Activated CD8-positive, alpha-beta memory T cell treated with anti-CD3 and anti-CD28 coated beads, Interleukin-2, amount 50 U/mL, for 24 hours (primary cell): ENCODE measurements around the gene PHOX2A.

ENCODE experiments used
- DNase-seq: peaks from one replicate; pipeline ENCODE4 v3.0.0-alpha.2; 2020; ENCODE audit errors: extremely low read depth

The PHOX2A gene

DNA sequence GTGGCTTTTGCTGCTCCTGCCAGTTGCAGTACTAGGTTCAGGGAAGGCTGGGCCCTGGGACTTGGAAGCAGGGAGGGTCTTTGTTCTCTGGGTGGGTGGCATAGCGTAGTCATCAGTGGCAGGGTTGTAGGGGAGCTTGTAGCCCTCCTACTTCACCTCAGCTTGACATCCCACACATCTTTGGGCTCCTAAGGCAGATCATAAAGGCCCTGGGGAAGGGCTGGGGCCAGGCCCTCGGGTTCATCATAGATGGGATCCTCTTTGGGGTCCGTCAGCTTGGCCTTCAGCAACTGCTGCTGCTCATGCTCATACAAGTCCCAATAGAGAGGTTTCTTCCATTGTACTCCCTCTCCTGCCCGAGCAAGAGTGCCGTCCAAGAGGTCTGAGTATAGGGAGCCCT, 6.0 kb upstream of the PHOX2A start:
- DNase-seq: no peak

DNA sequence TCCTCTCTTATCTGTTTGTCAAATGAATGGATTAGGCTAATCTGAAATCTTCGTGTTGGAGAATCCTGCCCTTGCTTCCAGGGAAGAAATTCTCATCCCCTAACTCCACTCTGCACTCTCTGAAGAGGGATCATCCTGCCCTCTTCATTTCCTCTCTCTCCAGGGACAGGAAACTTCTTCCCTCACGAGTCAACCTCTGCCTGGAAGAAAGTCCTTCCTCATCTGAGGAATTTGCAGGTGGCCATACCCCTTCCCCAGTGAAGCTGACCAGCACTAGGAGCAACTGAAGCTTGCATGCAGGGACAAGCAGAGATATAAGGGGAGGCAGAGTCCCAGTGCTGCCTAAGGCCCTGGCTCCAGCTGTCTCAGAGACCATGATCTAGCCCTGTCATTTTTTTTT, 3.6 kb upstream of the PHOX2A start:
- DNase-seq: no peak

DNA sequence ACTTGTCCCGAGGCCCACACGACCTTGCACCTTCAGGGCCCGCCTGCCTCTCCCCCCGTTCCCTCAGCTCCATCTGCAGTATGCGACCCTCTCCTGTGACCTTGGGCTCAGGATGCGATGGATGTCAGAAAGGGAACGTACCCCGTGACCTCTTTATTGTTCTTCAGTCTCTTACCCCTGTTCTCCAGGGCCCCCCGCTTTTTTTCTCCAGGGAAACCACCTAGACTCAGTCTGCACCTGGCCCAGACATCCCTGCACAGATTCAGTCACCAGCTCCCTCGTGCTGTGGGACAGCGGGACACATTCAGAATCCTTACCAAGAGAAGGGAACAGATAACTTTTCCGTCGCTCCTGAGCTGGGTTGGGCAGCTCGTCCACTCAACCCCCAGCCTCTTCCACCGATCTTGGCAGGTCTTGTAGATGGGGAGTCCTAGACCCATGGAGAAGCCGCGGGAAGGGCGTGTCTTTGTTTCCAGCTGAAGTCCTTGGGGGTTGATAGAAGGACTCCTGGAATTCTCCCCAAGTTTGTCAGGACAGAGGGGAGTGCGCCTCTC, 1.4 kb upstream of the PHOX2A start:
- DNase-seq: no peak

DNA sequence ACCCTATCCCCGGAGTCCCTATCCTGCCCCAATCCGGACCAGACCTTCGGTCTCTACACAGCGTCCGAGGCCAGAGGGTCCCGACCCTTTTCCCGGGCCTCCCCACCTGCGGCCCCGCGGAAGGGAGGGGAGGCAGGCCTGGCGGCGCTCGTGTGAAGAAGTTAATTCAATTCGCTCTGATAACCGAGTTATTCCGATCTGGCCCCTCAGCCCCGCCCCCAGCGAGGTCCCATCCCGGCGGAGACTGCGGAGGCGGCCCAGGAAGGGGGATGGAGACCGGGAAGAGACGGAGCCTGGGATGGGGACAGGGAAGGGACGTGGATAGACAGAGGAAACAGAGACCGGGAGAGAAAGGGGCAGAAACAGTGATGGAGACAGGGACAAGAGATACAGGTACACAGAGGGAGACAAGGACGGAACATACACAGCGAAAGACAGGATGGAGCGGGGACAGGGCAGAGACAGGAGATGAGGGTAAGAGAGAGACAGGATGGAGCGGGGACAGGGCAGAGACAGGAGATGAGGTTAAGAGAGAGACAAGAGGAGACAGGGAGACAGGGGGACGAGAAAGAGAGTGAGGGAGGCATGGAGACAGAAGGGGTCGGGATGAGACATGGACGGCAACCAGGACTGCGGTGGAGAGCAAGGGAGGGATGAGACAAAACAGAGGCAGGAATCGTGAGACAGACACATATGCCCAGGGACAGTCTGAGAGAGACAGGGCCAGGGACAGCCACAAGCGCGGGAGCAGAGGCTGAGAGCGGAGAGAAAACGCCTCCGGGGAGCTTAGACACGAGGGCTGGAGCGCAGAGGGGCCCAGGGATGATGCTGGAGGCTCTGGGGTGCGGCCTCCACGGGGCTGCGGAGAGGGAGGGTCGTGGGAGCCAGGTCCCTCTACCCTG, 636 bp upstream of the PHOX2A start:
- no peak for DNase-seq

DNA sequence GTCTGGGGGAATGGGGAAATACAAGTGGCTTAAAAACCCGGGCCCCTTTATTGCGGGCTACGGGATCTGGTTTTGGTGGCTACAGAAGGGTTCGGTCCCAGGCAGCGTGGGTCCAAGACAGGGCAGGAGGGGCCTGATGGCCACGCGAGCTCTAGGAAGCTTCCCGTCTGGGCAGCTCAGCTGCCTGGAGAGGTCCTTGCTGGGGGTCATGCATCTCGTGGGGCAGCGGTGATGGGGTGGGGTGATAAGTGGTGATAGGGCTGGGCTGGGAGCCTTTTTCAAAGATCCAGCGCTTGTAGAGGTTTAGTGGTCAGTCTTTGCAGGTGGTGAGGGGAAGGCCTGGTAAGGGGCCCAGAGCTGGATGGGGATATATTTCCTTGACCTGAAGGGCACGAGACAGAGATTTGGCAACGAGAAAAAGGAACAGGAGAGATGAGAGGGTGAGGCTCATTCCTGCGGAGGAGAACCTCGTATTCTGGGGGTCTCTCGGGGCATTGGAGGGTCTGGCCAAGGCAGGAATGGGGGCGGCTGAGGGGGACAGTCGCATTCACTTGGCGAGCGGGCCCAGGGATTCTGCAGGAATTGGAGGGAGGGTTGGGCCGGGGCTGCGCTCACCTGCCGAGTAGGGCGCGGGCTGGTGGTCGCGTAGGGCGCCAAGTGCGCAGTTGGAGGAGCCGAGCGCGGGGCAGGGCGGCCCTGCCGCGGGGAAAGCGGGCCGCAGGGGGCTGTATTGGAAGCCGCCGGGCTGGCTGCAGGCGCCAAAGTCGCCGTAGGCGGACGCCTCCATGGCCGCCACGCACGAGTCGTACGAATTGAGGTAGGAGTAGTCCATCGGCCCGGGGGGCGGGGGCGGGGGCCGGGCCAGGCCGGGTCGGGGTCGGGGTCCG, 560 bp downstream of the PHOX2A start:
- no peak for DNase-seq

DNA sequence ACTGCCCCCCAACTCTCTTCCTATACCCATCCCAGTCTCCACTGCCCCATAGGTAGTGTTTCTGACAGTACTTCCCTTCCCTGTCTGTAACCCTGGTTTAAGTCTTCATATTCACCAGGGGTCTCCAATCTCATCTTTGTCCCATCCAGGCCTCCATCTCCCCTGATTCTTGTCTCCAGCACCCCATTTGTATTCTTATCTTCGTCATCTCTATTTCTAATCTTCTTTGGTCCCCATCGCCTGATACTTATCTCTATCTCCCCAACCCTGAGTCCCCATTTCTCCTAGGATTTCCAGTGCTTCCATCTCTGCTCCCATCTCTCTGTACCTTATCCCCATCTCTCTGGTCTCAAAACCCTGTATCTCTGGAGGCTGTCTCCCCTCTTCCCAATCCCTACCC, 1.8 kb downstream of the PHOX2A start:
- no peak for DNase-seq

DNA sequence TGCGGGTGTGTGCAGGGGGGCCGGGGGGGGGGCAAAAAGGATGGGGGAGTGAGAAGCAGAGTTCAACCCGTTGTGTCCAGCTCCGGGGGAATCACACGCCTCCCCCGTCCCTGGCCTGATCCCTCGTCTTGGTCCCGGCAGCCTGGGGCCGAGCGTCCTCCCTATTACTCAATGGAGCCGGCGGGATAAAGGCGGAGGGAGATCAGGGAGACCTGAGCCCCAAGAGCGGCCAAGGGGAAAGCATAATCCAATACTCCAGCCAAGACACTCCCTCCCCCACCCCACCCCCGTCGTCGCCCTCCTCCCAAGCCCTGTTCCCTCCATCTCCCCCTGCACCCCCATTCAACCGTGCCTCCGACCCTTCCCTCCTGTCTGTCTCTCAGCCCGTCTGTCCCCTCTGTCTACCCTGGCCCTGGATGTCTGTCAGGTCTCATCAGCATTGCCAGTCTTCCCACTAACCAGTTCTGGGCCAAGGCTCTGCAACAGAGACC, 2.6 kb downstream of the PHOX2A start:
- DNase-seq: no peak

DNA sequence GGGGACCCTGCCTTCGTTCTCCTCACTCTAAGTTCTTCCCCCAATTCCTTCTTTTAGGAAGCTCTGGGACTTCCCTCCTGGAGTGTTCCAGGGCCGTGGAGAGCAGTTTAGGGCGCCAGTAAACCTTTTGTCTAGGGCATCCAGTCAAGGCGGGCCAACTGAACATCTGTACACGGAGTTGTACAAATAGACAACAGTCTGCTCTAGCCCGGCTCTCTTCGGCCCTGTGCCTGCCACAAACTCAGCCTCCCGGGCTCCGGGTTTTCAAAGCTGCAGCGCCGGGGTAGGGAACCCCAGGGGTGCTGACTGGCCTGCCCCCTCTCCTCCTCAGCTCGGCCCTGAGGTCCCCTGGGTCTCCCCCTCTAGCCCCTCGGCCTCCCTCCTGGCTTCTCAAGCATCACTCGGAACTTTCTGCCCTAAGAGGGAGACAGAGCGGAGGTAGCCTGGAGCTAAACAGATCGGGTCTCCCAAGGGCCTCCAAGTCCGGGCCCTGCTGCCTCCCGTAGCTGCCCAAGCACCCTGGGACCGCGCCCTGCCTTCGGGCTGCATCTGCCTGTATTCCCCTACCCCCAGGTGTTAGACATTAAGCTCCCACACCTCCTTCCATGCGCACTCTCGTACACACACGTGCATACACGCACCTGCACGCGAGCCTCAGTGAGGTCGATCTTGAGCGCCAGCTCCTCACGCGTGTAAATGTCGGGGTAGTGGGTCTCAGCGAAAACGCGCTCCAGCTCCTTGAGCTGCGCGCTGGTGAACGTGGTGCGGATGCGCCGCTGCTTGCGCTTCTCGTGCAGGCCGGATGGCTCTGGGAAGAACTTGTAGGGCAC, 3.3 kb downstream of the PHOX2A start:
- DNase-seq: no peak

DNA sequence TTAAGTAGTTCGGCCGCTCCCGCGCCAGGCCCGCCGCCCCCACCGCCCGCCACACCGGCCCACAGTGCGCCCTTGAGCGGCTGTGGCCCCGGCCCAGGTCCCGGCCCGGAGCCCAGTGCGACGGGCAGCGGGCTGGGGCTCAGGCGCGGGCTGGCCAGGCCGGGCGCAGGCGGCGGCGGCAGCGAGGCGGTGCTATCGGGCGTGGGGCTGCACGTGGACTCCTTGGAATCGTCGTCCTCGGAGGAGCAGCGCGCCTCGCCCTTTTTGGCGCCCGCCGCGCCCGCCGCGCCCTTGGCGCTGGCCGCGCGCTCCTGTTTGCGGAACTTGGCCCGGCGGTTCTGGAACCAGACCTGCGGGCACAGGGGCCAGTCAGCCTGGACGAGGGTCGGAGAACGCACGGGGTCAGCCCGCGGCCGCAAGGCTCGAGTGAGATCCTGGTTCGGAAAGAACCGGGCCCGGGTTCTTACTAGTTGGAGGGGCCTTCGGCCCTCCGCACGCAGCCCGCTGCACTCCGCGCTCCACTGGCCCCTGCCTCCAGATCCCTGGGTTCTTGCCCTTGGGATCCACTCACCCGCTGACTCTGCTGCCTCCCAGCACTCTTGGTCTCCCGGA, 4.0 kb downstream of the PHOX2A start:
- no peak for DNase-seq

DNA sequence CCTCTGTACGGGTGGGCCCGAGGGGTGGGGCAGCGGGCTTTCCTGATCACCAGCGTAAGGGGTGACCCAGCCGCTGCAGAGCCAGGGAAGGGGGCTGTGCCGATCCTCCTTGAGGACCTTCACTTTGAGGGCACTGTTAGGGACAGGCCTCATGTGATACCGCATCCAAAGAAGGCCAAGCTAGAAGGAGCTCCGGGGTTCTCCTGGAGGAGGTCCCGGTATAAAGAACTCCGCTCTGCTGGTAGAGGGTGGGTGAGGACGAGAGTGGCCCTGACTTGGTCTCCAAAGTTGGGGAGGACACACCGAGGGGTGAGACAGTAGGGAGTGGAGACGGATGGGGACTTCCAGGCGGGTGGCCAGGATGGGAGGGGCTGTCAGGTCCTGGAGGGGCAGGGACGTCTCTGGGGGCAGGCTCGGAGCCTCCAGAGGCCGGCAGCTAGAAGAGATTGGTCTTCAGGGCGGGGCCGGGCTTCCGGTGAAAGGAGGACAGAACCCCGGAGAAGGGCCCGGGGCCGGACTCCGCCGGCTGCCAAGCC, 4.6 kb downstream of the PHOX2A start:
- DNase-seq: no peak

DNA sequence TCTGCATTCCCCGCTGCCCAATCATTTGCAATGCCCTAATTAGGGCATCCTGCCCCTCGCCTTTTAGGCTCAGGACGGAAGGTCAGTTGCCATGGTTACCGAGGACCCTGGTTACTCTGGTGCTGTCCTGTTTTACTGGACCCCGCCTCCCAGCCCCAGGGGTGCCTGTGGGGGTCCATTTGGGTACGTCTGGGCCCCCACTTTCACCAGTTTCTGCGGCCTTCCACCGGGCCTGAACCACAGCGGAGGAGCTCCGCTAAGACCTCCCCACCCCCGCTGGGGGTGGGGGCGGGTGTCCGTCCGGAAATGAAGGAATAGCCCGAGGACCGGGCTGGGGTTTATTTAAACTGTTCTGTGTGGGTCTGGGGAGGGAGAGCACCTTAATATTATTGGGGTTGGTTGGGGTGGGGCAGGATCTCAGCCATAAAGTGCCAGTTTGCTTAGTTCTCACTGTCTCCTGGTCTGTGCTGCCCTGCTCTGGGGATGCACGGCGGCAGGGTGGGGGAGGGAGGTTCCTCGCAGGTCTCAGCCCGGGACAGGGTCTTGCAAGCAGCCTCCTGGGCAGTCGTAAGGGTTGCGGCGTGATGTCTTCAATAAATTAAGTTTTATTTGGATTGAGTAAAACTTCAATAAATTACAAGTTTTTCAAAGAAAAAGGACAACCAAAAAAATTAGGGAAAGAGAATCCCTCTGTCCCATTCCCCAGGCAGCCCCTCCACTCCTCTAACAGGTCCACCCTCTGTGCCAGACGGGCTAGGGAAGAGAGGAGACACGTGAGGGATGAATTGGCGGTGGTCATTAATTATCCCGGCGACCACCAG, 5.3 kb downstream of the PHOX2A start:
- DNase-seq: no peak

DNA sequence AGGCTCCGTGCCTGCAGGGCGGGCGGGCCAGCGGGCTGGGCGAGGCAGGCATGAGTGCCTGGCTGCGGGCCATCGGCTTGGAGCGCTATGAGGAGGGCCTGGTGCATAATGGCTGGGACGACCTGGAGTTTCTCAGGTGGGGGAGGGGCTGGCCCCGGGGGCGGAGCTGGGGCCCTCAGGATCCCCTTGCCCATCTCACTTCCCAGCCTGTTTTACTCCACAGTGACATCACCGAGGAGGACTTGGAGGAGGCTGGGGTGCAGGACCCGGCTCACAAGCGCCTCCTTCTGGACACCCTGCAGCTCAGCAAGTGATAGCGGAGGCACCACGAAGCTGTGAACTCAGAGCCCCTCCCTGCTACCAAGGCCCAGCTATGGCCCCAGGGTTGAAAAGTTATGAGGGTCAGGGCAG, 5.9 kb downstream of the PHOX2A start:
- DNase-seq: no peak

DNA sequence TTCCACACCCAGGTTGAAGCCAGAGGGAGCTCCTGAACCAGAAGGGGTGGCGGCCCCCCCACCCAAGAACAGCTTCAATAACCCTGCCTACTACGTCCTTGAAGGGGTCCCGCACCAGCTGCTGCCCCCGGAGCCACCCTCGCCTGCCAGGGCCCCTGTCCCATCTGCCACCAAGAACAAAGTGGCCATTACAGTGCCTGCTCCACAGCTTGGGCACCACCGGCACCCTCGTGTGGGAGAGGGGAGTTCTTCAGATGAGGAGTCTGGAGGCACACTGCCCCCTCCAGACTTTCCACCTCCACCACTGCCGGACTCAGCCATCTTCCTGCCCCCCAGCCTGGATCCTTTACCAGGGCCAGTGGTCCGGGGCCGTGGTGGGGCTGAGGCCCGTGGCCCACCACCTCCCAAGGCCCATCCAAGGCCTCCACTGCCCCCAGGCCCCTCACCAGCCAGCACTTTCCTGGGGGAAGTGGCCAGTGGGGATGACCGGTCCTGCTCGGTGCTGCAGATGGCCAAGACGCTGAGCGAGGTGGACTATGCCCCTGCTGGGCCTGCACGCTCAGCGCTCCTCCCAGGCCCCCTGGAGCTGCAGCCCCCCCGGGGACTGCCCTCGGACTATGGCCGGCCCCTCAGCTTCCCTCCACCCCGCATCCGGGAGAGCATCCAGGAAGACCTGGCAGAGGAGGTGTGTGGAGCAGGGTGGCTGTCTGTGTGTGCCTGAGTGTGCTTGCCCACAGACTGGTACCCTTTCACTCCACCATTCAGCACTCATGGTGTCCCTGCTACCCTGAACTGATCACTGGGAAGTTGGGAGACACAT, 6.7 kb downstream of the PHOX2A start:
- DNase-seq: no peak

DNA sequence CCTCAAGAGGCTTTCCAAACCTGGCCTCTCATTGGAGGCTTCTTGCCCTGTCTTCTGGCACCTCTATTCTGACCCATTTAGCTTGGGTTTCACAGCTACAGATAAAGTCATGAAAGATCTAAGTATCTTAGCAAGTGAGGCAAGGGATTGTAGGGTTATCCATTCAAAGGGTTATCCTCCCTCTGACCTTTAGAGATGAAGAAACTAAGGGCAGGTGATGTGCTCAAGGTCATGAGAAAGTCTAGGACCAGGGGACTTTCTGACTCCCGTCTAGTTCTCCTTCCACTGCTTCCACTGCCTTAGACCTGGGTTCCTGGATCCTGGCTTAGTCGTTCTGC, 7.2 kb downstream of the PHOX2A start:
- no peak for DNase-seq

DNA sequence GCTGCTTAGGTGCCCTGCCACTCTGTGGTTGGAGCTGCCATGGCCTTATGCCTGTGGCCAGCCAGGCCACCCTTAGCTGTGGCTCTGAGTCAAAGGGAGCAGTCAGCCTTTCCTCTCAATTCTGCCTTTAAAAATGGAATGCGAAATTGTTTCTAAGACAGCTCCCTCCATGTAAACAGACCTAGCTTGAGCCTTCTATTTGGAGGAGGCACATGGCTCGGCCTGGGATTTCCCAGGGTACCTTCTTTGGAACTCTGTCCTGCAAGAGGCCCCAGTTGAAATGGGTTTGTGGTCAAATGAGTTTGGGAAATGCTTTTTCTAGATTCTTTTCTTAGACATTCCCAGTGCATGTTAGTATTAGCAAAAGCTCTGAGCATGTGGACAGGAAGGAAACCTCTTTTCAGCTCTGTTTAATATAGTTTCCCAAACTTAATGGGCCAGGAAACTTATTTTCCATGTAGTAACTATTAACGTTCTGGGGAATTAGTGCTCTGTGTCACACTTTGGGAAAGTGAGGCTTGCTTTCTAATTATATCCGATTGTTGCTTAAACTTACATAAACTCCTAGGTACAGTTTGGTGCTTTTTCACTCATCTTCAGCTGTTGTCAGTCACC, 7.8 kb downstream of the PHOX2A start:
- DNase-seq: no peak

DNA sequence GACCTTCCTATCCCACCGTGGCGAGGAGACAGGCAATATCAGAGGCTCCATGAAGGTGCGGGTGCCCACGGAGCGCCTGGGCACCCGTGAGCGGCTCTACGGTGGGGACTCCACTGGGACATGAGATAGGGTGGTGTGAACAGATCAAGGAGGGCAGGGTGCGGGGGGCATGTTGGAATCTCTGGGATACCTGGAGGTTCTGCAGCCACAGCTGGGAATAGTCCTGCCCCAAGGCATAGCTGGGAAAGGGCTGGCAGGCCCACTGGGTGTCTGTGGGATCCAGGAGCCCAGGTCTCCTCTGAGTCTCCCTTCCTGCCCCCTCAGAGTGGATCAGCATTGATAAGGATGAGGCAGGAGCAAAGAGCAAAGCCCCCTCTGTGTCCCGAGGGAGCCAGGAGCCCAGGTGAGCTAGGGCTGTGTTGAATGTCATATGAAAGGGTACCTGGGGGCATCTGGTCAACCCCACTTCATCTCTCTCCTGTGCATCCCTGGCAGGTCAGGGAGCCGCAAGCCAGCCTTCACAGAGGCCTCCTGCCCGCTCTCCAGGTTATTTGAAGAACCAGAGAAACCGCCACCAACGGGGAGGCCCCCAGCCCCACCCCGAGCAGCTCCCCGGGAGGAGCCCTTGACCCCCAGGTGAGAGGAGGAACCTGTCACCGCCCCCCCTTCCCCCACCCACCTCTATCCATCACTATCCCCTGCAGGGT, 8.5 kb downstream of the PHOX2A start:
- no peak for DNase-seq

DNA sequence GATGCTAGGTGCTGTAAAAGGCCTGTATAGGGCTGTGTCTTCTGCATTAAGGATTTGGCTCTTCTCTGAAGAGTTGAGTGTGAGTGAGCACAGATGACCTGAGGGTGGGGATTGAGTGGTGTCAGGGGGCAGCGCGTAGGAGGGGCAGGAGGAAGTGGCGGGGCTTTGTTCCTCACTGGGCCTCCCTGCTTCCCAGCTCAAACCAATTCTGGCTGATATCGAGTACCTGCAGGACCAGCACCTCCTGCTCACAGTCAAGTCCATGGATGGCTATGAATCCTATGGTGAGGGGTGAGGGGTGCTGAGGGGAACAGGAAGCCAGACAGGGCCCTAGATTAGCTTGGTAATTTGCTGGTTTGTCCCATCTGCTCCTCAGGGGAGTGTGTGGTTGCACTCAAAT, 9.1 kb downstream of the PHOX2A start:
- no peak for DNase-seq

DNA sequence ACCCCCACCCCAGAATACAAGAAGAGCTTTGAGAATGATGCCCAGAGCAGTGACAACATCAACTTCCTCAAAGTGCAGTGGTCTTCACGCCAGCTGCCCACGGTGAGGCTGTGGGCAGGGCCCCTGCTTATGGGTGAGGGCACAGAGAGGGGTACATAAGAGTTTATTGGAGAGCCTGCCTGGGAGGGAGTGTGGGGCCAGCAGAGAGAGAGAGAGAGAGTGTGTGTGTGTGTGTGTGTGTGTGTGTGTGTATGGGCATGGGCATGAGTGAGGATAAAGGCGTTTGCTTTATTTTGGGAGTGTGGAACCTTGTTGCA, 9.5 kb downstream of the PHOX2A start:
- no peak for DNase-seq
